Mononuclear cell (primary cell): ENCODE data around the gene PHACTR3. TPM values are rescaled to one million over a fixed set of nuclear protein-coding genes. Genes with fewer than 3 reads are reported as not detected.

ENCODE experiments used
- H3K27me3 ChIP-seq: 2 replicates; pipeline ENCODE4 v1.6.0; 2011; ENCODE audit warnings: low read length, control low read depth; ENCODE audit not compliant: insufficient read depth
- H3K4me1 ChIP-seq: 2 replicates; pipeline ENCODE4 v1.5.1; 2011; ENCODE audit warnings: mild to moderate bottlenecking, low read length, control low read depth; ENCODE audit not compliant: insufficient read depth
- H3K4me3 ChIP-seq: 2 replicates; pipeline ENCODE4 v1.5.1; 2011; ENCODE audit warnings: mild to moderate bottlenecking, low read length, moderate library complexity
- H3K9me3 ChIP-seq: 2 replicates; pipeline ENCODE4 v1.5.1; 2011; ENCODE audit warnings: low read depth, mild to moderate bottlenecking, control low read depth, low read length
- total RNA-seq: library from RNA; depleted of rRNA; stranded (reverse); fragments of >200 nt; gene quantifications from one replicate; pipeline ENCODE4 v1.2.3, GENCODE V29; 2012

PHACTR3 gene
- total RNA-seq, 1 donor, result 0.21 TPM

DNA sequence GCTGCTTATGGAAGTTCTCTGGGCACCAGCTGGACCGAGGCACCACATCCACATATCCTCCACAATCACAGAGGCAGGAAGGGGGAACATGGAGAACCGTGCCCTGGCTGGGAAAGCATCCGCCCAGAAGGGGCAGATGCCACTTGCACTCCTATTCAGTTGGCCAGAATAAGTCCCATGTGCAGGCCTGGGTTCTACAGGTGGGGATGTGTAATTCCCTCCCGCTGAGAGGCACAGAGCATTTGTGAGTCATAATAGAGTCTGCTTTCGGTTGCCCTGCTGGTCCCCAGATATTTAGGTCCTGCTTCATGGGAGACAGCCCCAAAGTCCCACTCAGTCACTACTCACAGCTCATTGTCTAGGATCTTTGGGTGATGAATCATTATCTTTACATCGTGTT, 104.0 kb downstream of the PHACTR3 start:
- H3K9me3 ChIP-seq, result peaks cover 5% of the 10 kb centered on the region
- no peak overlapping the region for H3K4me3 ChIP-seq
- H3K27me3 ChIP-seq, result peaks cover 21% of the 10 kb centered on the region
- H3K4me1 ChIP-seq, result no peaks in the 10 kb centered on the region

- peaks cover 5% of the 10 kb centered on the region for H3K9me3 ChIP-seq
- no peaks in the 10 kb centered on the region for H3K4me1 ChIP-seq
- no peak overlapping the region for H3K4me3 ChIP-seq
- peaks cover 31% of the 10 kb centered on the region for H3K27me3 ChIP-seq
These were observed 105.3 kb downstream of the PHACTR3 start for GRCh38 chr20:59709636-59710035.

- H3K4me3 ChIP-seq, result no peak overlapping the region
- H3K9me3 ChIP-seq, result no peaks in the 10 kb centered on the region
- peaks cover 49% of the 10 kb centered on the region for H3K27me3 ChIP-seq
- H3K4me1 ChIP-seq, result peaks cover 29% of the 10 kb centered on the region
These were observed 113.7 kb downstream of the PHACTR3 start for GRCh38 chr20:59718071-59718470.

GRCh38 chr20:59718751-59719150, 114.4 kb downstream of the PHACTR3 start:
- peaks cover 44% of the 10 kb centered on the region for H3K27me3 ChIP-seq
- H3K9me3 ChIP-seq, result no peaks in the 10 kb centered on the region
- peaks cover 36% of the 10 kb centered on the region for H3K4me1 ChIP-seq
- H3K4me3 ChIP-seq, result no peak overlapping the region

- peaks cover 49% of the 10 kb centered on the region for H3K4me1 ChIP-seq
- H3K27me3 ChIP-seq, result peaks cover 46% of the 10 kb centered on the region
These were observed 115.7 kb downstream of the PHACTR3 start for GRCh38 chr20:59720013-59720412.

DNA sequence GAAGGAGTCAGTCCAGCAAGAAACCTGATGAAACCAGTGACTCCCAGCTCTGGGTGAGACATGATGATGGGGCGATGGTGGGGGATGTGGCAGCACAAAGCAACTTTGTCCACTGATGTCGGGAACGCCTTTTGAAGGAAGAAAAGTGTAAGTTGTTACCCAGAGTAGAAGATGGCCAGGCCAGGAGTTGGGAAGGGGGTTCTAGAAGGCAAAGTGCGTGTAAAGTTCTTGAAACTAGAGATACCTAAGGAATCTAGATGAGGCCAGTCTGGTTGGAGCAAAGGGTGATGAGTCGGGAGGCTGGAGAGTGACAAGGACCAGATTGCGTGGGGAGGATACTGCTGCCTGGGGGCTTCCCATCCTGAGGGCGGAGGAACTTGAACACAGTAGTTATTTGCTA, 117.0 kb downstream of the PHACTR3 start:
- Histone ChIP-seq H3K4me3 (no peak overlapping the region), H3K4me1 (peaks cover 51% of the 10 kb centered on the region), H3K27me3 (peaks cover 45% of the 10 kb centered on the region), H3K9me3 (no peaks in the 10 kb centered on the region)

More at GRCh38 chr20:59720013-59720412, 115.7 kb downstream of the PHACTR3 start:
- Histone ChIP-seq H3K9me3 (no peaks in the 10 kb centered on the region), H3K4me3 (no peak overlapping the region)

GRCh38 chr20:59723108-59723500, 118.8 kb downstream of the PHACTR3 start:
- peaks cover 48% of the 10 kb centered on the region for H3K4me1 ChIP-seq
- H3K4me3 ChIP-seq, result no peak overlapping the region
- peaks cover 49% of the 10 kb centered on the region for H3K27me3 ChIP-seq
- no peaks in the 10 kb centered on the region for H3K9me3 ChIP-seq

DNA sequence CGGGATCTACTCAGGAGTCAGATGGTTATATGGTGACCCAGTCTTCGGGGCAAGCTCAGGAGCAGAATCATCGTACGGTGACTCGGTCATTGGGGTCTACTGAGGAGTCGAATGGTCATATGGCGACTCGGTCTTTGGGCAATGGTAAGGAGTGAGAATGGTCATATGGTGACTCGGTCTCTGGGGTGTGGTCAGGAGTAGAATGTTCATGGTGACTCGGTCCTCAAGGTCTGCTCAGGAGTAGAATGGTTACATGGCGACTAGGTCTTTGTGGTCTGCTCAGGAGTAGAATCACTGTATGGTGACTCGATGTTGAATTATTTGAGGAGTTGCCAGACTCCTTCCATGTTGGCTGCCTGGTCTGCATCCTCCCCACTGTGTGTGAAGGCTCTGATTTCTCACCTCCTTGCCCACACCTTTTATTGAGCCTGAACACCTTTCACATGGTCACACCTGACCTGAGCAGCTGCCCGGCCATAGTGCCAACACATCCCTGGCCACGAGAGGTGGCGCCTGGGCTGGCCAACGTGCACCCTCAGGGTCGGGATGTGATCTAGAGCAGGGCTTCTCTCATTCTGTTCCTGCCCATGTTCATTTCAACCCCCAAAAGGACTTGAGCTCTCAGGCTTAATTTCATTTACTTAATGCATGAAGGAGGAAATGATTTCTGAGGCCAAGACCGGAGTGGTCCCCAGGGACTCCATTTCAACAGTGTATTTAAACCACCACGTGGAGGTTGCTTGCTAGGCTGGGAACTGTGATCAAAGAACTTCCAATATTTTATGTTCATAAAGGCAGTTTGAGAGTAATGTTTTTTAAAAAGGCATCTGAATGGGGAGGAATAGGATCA, 119.5 kb downstream of the PHACTR3 start:
- H3K27me3 ChIP-seq, result peaks cover 46% of the 10 kb centered on the region
- no peaks in the 10 kb centered on the region for H3K9me3 ChIP-seq
- H3K4me1 ChIP-seq, result peaks cover 48% of the 10 kb centered on the region
- H3K4me3 ChIP-seq, result no peak overlapping the region

DNA sequence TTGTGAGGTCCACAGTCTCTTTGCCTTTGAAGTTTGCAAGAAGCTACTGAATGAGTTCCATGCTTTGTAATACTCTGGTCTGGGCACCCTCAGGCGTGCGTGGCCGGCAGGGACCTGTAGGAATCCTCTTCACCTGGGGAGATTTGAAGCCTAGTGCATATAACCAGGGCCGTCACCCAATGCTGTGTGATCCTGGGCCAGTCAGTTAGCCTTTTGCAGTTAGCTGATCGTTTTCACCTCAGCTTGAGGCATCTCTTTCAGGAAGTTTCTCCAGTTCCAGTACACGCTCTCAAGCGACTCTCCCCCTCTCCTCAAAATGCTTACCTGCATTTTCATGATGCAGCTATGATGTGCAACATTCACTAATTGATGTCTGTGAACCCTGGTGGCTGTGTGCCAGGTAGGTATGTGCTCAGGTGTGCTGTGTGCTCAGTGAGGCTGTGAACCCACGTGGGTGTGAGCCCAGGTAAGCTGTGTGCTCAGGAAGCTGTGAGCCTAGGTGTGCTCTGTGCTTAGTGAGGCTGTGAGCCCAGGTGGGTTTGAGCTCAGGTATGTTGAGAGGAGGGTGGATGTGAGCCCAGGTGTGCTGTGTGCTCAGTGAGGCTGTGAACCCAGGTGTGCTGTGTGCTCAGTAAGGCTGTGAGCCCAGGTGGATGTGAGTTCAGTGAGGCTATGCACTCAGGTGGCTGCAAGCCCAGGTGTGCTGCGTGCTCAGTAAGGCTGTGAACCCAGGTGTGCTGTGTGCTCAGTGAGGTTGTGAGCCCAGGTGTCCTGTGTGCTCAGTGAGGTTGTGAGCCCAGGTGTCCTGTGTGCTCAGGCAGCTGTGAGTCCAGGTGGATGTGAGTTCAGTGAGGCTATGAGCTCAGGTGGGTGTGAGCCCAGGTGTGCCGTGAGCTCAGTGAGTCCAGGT, 120.4 kb downstream of the PHACTR3 start:
- Histone ChIP-seq H3K4me3 (no peak overlapping the region), H3K27me3 (peaks cover 43% of the 10 kb centered on the region), H3K4me1 (peaks cover 48% of the 10 kb centered on the region), H3K9me3 (no peaks in the 10 kb centered on the region)

GRCh38 chr20:59725476-59726280, 121.3 kb downstream of the PHACTR3 start:
- H3K4me3 ChIP-seq, result no peak overlapping the region
- H3K4me1 ChIP-seq, result peaks cover 43% of the 10 kb centered on the region
- H3K9me3 ChIP-seq, result no peaks in the 10 kb centered on the region
- peaks cover 44% of the 10 kb centered on the region for H3K27me3 ChIP-seq

GRCh38 chr20:59726281-59726595, 121.9 kb downstream of the PHACTR3 start:
- peaks cover 38% of the 10 kb centered on the region for H3K4me1 ChIP-seq
- H3K9me3 ChIP-seq, result no peaks in the 10 kb centered on the region
- H3K27me3 ChIP-seq, result peaks cover 49% of the 10 kb centered on the region

GRCh38 chr20:59728722-59729430, 124.5 kb downstream of the PHACTR3 start:
- peaks cover 57% of the 10 kb centered on the region for H3K27me3 ChIP-seq
- H3K4me3 ChIP-seq, result no peak overlapping the region
- no peaks in the 10 kb centered on the region for H3K9me3 ChIP-seq
- H3K4me1 ChIP-seq, result peaks cover 18% of the 10 kb centered on the region

More at GRCh38 chr20:59726281-59726595, 121.9 kb downstream of the PHACTR3 start:
- no peak overlapping the region for H3K4me3 ChIP-seq

DNA sequence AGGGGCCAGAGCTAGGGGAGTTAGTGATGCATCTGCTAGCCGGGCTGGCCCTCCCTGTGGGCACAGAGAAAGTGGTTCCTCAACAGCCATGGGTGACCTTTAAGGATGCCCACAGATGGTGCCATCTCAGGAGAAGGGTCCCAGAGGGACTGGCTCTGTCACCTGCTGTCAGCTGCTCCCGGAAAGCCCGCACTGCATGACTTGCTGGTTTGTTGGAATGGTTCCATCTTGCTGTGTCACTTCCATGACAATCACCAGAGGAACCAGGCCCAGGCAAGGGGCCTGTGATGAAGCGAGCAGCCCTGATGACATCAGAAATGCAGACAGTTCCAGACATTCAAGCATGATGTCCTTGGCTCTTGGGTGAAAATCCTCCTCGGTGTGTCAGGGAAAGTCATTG, 125.2 kb downstream of the PHACTR3 start:
- Histone ChIP-seq H3K27me3 (peaks cover 51% of the 10 kb centered on the region), H3K4me3 (no peak overlapping the region), H3K9me3 (no peaks in the 10 kb centered on the region), H3K4me1 (peaks cover 11% of the 10 kb centered on the region)

- no peaks in the 10 kb centered on the region for H3K9me3 ChIP-seq
- peaks cover 4% of the 10 kb centered on the region for H3K4me1 ChIP-seq
- H3K27me3 ChIP-seq, result peaks cover 42% of the 10 kb centered on the region
- H3K4me3 ChIP-seq, result no peak overlapping the region
These were observed 126.4 kb downstream of the PHACTR3 start for GRCh38 chr20:59730722-59731121.
